CD1c-positive myeloid dendritic cell (primary cell): ENCODE data around the gene ASB16.

Experiments
- DNase-seq: peaks from one replicate; pipeline ENCODE4 v3.0.0-alpha.2; 2016; ENCODE audit errors: extremely low spot score

ASB16 gene

DNA sequence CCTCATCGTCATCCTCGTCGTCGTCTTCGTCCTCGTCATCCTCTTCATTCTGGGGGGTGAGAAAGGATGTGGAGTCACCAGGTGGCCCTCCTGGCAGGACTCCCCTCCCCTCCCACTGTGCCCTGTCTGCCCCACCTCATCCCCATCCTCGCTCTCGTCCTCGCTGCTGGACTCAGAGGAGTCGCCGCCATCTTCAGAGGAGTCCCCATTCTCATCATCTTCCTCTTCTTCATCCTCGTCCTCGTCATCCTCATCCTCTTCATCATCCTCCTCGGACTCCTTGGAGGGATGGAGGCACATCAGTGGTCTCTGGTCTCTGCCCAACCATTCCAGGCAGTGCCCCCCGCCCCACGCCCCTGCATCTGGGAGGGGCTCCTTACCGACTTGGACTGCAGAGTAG lies 36.8 kb downstream of the ASB16 start:
- DNase-seq = no peak

DNA sequence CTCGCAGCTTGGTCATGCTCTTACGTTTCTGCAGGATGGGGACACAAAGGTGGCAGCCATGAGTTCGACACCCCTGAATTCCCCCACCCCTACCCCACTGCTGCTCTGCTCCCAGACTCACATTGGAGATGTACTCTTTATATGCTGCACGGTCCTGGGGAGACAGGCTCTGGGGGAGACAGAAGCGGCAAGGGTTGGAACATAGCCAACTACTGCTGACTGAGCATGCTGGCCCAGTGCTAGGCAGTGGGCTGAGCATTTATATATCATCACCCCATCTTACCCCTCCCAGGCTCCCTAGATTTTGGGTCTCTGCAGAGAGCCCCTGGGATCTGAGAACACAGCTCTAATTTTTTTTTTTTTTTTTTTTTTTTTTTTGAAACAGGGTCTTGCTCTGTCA lies 37.2 kb downstream of the ASB16 start:
- DNase-seq = no peak

DNA sequence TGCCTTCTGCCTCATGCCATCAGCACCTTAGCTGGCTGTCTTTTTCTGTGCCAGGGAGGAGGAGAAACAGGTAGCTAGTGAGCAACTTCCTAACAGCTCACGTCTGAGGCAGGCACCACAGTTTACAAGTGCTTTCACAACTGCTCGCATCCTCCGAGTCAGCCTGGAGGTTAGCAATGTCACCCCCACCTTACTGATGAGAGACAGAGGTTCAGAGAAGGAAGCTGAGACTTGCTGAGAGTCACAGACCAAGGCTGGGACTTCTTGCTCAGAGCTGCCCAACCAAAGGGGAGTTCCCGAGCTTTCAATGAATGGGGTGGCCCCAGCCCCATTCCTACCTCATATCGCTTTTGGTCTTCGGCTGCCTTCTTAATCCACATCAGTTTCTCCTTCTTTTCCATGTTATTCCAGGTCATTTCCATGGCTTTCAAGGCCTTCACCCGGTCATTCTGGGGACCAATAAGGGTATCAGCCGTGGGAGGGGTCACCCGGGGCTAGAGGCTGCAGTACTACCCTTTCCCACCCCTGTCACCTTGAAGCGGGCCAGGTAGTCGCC lies 39.4 kb downstream of the ASB16 start:
- no peak for DNase-seq

DNA sequence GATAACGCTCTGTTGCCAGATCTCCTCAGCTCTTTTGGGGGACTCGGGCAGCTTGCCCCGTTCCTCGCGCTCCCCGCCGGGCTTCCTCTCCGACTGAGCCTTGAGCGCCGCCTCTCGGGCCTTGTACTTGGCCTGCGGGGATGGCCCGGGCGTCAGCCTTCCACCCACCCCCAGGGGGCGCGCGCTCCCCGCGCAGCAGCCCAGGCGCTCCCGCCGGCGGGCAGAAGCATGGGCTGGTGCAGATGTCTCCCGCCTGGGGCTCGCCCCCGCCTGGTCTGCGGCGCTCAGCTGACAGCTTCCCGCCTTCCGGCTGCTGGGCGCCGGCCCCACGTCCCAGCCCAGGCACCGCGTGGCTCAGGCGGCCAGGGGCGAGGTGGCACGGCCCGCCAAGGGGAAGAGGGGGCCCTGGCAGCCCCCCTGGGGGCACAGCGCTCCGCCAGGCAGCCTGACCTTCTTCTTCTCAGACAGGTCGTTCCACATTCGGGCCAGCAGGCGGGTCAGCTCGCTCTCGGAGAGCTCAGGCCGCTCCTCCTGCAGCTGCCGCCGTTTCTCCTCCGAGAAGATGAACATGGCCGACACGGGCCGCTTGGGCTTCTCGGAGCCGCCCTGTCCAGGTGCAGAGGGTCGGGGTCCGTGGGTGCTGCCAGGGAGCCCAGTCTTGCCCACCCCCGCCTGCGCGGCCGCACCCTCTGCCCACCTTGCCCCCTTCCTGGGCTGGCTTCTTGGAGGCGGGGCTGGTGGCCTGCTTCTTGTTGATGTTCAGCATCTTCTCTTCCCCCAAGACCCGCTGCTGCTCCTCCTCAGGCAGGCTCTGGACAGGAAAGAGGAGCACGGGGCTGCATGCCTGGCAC lies 40.1 kb downstream of the ASB16 start:
- DNase-seq = peak; percentile 96

DNA sequence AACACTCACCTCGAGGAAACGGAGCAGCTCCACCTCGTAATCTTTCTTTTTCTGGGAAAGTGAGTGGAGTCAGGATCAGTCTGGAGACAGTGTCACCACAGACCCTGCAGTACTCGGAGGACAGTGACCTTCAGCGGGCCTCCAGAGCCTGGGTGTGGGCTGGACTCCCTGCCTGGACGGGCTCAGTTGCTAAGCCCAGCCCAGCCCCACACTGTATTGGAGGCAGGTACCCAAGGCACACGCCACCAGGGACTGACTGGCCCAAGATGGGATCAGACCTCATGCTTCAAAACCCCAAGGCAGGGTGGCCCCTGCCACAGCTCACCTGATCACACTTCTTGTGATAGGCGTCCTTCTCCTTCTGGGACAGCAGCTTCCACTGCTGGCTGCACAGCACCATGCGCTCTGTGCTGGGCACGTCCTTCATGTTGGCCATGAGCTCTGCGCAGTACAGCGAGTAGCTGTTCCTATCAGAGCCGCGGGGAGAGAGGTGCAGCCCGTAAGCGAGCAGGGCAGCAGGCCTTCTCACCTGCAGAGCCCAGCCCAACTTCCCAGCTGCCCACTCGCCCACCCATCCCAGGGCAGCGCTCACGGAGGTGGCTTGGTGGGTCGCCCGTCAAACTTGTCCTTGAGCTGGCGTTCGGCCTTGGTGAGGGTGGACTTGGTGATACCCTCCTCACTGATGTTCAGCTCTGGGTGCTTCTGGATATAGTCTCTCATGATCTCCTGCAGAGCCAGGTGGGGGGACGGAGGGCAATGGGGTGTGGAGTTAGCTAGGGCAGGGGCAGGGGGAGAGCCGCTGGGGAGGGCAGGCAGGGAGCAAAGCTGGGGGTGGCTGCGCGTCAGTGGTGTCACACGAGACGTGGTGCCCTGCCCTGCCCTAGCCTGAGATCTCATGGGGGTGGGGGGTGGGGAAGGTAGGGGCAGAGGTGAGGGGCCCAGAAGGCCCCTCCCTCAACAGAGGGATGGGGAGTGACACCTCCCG lies 41.1 kb downstream of the ASB16 start:
- no peak for DNase-seq

DNA sequence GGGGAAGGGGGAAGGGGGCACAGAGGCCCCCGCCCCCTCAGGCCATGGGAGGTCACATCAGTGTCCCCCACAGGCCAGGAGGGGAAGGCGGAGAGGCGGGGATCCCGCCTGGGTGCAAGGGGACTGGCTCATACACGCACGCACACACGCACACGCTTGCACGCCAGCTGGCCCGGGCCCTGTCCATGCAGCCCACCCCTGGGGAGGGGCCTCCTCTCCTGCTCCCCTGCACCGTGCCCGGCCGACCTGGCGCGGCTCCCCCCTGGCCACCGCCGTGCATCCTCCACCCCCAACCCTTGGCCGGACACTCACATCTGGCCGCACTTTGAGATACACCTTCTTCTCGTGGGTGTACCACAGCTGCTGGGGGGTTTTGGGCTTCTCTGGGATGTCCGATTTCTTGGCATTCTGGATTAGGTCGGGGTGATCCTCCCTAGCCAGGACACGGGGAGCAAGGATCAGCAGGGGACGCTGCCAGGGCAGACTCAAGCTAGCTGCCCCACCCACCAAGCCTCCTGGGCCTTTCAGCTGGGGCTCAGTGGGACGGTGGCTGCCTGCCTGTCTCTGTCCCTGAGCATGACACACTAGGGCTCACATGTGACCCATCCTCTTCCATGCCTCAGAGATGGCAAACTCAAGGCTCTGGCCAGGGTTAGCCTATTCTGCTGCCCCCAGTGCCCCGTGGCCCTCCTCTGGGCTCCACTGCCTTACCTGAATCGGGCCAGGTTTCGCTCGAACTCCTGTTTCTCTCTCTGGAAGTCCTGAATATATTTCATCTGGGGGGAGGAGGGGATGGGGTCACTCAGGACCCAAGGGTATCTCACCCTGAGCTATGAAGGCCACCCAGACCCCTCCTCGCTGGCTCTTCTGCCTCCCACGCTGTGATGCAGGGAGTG lies 42.3 kb downstream of the ASB16 start:
- DNase-seq = no peak

DNA sequence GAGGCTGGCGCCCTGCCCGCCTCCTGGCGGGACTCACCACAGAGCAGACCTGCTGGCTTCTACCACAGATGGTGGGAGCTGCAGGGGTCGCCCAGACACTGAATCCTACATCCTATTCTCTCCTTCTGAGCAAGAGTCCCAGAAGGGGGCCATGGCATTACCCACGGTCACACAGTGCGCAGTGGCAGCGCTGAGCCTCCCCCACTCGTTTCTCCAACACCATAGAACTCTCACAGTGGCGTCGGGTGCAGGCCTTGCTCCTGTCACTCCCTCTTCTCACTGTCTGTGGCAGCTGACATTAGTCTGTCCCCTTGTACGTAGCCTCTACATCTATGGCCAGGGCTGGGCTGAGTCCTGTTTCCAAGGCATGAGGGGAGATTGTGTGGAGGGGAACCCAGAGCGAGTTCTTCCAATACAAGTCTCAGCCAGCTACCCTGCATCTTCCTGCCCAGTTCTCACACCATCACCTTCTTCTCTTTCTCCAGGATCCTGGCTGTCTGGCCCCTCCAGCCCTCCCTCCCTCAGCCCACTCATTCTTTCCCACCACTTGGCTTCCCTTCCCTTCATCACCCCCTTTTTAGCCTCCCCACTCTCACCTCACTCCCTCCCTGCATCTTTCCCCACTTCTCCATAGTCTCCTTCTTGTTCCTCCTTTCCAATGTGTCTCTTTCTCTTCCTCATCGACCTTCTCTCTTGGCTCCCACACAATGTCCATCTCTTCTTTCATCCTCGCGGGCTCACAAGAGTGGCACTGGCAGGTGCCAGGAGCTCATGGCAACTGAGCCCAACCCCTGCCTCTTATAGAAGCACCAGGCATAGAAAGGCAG lies 43.1 kb downstream of the ASB16 start:
- DNase-seq = no peak

DNA sequence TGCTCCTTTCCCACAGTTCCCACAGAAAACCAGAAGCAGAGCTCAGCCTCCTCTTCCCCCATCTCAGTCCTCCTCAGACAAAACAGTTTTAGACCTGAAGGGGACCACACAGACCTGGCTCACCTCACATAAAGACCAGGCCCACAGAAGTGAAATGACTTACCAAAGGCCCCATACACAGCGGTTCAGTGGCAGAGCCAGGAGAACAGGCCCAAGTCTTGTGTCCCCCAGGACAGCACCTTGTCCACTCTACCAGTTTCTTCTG lies 43.7 kb downstream of the ASB16 start:
- no peak for DNase-seq

DNA sequence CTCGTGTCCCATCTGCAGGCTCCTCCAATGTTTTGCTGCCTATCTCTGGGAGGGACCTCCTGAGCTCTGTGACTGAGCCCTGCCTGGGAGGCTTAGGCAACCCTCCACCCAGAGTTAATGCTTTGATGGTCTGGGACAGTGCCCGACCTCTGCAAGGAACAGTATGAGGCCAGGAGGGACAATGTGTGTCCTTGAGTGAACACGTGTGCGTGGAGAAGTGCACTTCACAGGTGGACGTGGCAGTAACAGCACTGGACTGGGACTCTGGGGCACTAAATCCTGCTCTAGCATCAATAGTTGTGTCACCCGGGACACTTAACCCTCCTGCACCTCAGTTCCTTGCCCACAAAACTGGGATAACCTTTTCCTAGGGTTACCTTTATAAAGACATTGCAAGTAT lies 44.4 kb downstream of the ASB16 start:
- DNase-seq = no peak

DNA sequence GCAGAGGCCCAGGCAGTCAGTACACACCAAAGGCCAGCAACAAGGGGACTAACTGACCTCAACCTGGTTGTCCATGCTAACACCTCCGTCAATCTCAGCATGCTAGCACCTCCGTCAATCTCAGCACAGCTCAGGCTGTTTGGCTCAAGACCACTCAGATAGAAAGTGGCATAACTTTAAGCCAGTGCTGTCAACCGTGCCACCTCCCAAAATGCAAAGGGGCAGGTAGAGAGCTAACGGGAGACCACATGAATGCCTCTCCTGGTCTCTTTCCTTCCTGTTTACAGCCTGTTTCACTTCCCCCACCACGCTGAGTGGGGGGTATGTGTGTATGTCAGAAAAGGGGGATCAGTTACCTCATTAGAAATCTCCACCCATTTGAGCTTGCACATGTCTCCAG lies 45.7 kb downstream of the ASB16 start:
- peak; percentile 44 for DNase-seq

DNA sequence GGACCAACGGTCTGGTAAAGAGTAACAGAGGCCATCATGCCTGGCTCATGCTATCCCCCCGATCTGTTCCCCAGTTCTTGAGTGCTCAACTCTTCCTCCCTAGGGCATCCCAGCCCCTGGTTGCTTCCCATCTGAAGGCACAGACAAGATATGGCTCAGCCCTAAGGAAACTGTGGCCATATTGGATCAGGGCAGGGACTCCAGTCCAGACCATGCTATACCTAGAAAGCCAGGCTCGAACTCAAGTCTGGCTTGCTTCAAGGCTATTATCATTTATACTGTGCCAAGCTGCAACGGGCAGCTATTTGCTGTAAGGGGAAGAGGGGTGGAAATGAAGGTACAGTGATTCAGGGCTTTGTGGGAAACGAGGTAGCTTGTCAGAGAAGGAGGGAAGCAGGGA lies 46.2 kb downstream of the ASB16 start:
- no peak for DNase-seq

DNA sequence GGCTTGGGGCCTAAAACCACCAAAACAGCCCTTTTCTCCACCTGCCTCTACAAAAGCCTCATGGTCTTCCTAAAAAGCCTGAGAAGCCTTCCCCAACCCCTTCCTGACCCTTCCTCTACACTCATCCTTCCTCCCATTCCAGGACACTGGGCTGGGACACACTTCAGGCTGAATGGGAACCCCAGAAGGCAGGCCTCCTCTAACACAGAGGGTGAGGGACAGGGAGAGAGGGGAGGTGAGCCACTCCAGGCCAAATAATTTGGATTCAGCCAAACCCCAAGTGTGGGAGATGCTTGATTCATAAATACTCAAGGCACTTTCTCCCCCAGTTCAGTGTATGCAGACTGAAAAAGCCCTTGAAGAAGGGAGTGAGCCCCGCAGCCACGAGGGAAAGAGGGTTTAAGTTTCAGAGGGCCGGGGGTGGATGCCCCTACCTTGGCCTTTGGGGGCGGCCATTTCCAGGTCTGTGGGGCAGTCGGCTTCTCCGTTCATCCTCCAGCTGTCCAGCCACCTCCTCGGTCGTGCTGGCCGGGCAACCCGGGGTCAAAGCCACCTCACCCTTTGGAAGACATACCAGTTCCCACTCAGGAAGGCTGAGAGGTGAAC lies 47.3 kb downstream of the ASB16 start:
- no peak for DNase-seq

DNA sequence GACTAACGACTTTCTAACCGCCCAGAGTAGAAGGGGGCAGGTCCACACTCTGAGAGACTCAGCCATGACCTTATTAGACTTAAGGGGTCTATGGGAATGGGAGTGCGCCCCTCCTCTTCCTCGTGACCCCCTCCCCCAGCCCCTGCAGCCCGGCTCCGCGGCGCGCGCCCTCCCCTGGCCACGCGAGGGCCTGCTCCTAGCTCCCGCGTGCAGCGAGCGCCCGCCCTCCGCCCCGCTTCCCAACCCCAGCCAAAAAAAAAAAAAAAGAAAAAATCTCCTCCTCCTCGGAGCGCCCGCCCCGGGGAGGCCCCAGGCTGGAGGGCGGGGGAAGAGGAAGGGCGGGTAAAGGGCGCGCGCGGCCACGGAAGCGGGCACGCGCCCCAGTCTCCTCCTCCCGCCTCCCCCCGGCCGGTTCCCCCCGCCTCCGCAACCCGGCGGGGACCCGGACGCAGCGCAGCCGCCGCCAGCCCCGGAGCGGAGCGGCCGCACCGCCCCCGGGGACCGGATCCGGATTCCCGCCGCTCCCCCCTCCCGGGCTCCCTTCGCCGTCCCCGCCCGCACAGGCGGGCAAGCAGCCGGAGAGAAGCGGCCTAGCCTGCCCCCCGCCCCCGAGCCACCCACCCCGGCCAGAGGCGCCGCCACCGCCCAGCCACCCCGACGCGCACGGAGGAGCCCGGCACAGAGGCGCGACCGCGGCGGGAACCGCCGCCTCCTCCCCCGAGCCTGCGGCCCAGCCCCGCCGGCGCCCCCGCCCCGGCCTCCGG lies 48.0 kb downstream of the ASB16 start:
- peak; percentile 94 for DNase-seq

DNA sequence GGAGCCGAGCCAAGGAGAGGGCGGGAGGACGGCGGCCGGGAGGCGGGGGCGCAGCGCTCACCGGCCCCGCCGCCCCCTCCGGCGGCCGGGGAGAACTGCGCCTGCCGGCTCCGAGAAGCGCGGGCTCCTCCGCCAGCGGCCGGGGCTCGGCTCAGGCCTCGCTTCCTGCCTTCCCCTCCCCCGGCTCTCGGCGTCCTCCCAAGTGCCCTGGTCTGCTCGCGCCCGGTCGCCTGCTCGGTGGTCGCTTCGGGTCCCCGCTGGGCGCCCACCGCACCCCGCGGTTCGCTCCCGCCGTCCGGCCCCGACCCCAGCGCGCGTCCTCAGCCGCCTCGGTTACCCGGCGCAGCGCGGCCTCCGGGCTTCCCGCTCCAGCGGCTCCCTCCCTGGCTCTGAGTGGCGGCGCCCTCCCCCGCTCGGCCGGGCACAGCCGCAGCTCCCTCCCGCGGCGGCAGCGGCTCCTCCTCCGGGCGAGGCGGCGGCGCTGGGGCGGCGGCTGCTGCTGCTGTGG lies 48.7 kb downstream of the ASB16 start:
- peak; percentile 85 for DNase-seq

DNA sequence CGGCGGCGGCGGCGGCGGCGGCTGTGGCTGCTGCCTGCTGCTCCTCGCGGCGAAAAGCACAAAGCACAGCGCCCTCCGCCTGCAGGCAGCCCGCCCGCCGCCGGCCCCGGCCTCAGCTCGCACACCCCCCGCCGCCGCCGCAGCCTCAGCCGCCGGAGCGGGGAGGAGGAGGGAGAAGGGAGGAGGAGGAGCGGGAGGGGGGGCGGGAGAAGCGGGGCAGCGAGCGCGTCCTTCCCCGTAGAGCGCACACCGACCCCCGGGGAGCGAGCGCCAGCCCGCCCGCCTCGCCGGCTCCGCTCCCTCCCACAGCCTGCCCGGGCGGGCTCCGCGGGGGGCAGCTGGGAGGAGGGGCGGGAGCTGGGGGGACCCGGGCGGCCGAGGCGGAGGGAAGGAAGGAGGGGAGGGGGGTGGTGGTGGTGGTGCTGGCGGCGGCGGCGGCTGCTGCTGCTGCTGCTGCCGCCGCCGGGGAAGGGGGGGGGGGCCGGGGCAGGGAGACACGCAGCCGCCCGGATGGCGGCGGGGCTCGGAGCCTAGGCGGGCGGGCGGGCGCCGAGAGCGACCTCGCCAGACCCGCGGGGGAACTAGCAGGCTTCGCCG lies 49.2 kb downstream of the ASB16 start, which contains the start of gene UBTF:
Gene UBTF, minus strand, starts transcription at position 60 of the 597 bp plus-strand sequence. CDS start 1,446 bp downstream, outside the sequence.
- peak; percentile 71 for DNase-seq

DNA sequence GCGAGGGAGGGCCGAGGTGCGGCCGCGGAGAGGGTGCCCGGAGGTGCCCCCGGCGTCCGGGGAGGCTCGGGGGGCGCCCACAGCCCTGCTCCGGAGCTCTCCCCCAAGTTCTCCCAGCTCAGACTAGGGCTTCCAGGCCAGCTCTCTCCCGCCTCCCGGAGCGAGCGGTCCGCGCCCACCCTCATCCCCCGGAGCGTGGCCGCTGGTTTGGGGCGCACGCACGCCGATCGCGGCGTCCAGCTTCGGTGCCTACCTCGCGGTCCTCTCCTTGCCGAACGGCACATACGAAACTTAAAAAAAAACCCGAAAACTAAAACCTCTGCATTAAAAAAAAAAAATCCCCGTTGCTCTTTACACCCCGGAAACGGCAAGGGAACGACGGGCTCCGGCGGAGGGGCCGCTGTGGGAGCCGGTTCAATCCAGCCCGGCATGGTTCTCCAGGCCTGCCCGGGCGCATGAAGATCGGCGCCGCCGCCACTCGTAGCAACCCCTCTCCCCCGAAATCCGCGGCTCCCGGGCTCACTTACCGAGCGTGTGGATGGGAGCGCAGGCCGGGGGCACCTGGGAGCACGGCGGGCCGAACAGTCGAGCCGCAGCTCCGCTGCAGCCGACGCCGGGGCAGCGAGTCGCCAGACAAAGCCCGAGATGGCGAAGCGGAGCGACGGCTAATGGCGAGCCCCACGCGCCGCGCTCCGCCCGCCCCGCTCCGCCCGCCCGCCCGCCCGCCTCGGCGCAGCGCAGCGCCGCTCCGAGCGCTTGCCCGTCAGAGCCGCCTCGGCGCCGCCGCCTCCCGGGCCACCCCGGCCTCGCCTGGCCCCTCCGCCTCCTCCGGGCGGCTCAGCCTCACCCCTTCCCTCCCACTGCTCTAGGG lies 49.9 kb downstream of the ASB16 start:
- peak; percentile 62 for DNase-seq

DNA sequence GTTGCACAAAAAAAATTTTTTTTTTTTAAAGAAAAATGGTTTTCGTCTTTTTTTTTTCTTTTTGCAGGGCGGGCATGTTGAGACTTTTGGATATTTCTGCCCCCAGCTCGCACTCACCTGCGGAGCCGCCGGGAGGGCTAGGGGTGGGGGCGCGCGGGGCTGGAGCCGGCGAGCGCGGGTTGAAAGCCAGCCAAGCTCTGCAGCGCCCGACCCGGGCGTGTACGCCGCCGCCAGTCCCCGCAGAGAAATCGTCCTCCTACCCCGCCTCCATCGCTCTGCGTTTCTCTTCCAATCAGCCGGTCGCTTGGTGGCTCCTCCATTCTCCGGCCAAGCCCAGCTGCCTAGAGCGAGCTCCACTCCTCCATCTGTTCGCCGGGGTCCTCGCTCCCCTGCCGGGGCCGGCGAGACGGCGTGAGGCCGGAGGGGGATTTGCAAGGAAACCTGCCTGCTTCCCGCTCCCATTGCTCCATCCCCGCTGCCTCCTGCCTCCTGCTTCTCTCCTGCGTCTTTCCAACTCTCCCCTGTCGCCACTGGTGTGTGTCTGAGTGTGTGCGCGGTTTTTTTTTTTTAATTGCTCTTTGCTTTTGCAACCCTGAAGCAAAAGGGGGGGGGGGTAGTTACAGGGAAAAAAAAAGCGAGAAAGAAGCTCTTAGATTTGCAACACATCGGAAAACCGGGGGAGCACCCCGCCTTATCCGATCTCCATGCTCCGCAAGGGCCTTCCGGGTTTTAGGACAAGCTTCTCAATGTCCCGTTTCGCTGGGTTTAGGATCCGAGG lies 50.8 kb downstream of the ASB16 start:
- DNase-seq = peak; percentile 69
